ENCODE results near the gene CXCL16. TPM values are rescaled to one million over a fixed set of nuclear protein-coding genes. Genes with fewer than 3 reads are reported as not detected.

Gene CXCL16
- polyA plus RNA-seq, 2 of the 4 experiments (the other 2 are of a cell fraction) = 10.1 to 13.8 TPM

GRCh38 chr17:4759776-4760236 is 20.1 kb upstream of the CXCL16 start:
- no peak for FAIRE-seq
- H3K4me2 ChIP-seq = no peak overlapping the region
- WGBS (ENCODE audit: missing lambda C conversion rate) = 74% methylated on average over 10 of the region's 10 CpGs
- H3K4me1 ChIP-seq = no peaks in the 10 kb centered on the region
- CTCF ChIA-PET = no interaction called here
- H3K9me3 ChIP-seq = no peaks in the 10 kb centered on the region
- H3K27ac ChIP-seq = no peak overlapping the region
- POLR2A ChIA-PET = interaction anchor here (0.7 kb wide), 1 partner anchor 239 kb away, joined by 4 read pairs; no protein-coding TSS in a partner anchor
- no peak for TF ChIP-seq TFCP2L1 (CRISPR knock-in tag; IDR thresholded peaks at IDR 0.05)
- TF ChIP-seq POLR2AphosphoS2 (conservative IDR thresholded peaks at IDR 0.05; ENCODE audit: low read length) = no peak
- no peak for TF ChIP-seq NFE2L2 (conservative IDR thresholded peaks at IDR 0.05; ENCODE audit: low read length)
- no peak for TF ChIP-seq USF2 (IDR thresholded peaks at IDR 0.05)
- ATAC-seq = no peak
- no peak for DNase-seq (ENCODE audit: low read depth in 1 of 2, low spot score in 1 of 2)
- H3K4me3 ChIP-seq = no peak overlapping the region

GRCh38 chr17:4753392-4753791 is 13.7 kb upstream of the CXCL16 start:
- Histone ChIP-seq H3K27ac (no peak overlapping the region), H3K4me2 (no peak overlapping the region), H3K9me3 (no peaks in the 10 kb centered on the region), H3K4me3 (no peak overlapping the region), H3K4me1 (no peaks in the 10 kb centered on the region)
- DNase-seq (ENCODE audit: low read depth in 1 of 2, low spot score in 1 of 2) = no peak
- WGBS (ENCODE audit: missing lambda C conversion rate) = 57% methylated on average over 1 of the region's 1 CpG
- POLR2A ChIA-PET = interaction anchor here (0.6 kb wide), 1 partner anchor 50 kb away, joined by 3 read pairs; no protein-coding TSS in a partner anchor
- no peak for FAIRE-seq
- CTCF ChIA-PET = interaction anchor here (1.0 to 1.8 kb wide), 5 partner anchors 19 to 152 kb away, joined by 3 to 4 read pairs (median 4); partner anchors contain the start of gene GLTPD2
- ATAC-seq = no peak
- TF ChIP-seq NPAS2 (CRISPR knock-in tag; IDR thresholded peaks at IDR 0.05; ENCODE audit: borderline replicate concordance) (no peak), EHMT2 (IDR thresholded peaks at IDR 0.05; ENCODE audit: low read depth) (no peak), HMGXB4 (CRISPR knock-in tag; IDR thresholded peaks at IDR 0.05; ENCODE audit: borderline replicate concordance) (no peak), SMC3 (IDR thresholded peaks at IDR 0.05) (no peak), BCL3 (IDR thresholded peaks at IDR 0.05) (no peak), MAFK (IDR thresholded peaks at IDR 0.05; ENCODE audit: partially characterized antibody) (no peak), SREBF2 (IDR thresholded peaks at IDR 0.05) (no peak), ZSCAN20 (CRISPR knock-in tag; IDR thresholded peaks at IDR 0.05) (no peak), FOSL2 (IDR thresholded peaks at IDR 0.05) (no peak), FOSL2 (CRISPR knock-in tag; IDR thresholded peaks at IDR 0.05) (no peak), ESRRA (IDR thresholded peaks at IDR 0.05; ENCODE audit: borderline replicate concordance, low read length) (no peak)

- WGBS (ENCODE audit: missing lambda C conversion rate) = 37% methylated on average over 5 of the region's 5 CpGs
- DNase-seq (ENCODE audit: low read depth in 1 of 2, low spot score in 1 of 2) = peak in 1 of 2 experiments; percentile 52
- Histone ChIP-seq H3K4me1 (no peaks in the 10 kb centered on the region), H3K4me3 (no peak overlapping the region), H3K27ac (no peak overlapping the region), H3K4me2 (no peak overlapping the region), H3K9me3 (no peaks in the 10 kb centered on the region)
- CTCF ChIA-PET = no interaction called here
- TF ChIP-seq CEBPB (IDR thresholded peaks at IDR 0.05) (peak; percentile 14 to 50; a peak in 1 of 4 replicates), MYC (IDR thresholded peaks at IDR 0.05; ENCODE audit: borderline replicate concordance, low read length) (no peak)
- FAIRE-seq = no peak
- POLR2A ChIA-PET = no interaction called here
- no peak for ATAC-seq
Measured at GRCh38 chr17:4751932-4752331, 12.2 kb upstream of the CXCL16 start.

- Histone ChIP-seq H3K4me2 (no peak overlapping the region), H3K27ac (no peak overlapping the region), H3K4me3 (no peak overlapping the region), H3K9me3 (no peaks in the 10 kb centered on the region), H3K4me1 (no peaks in the 10 kb centered on the region)
- ChIA-PET CTCF (no interaction called here), POLR2A (no interaction called here)
- DNase-seq (ENCODE audit: low read depth in 1 of 2, low spot score in 1 of 2) = no peak
- WGBS (ENCODE audit: missing lambda C conversion rate) = 9% methylated on average over 3 of the region's 3 CpGs
- ATAC-seq = 0 out of 6 replicates have a peak, but pooled peaks of 1 of the 2 experiments have one; percentile 30
- no peak for FAIRE-seq
- no peak for TF ChIP-seq ZC3H11A (IDR thresholded peaks at IDR 0.05)
- no peak for TF ChIP-seq GATA3 (IDR thresholded peaks at IDR 0.05; ENCODE audit: borderline replicate concordance)
- TF ChIP-seq PBX3 (IDR thresholded peaks at IDR 0.05) = no peak
- TF ChIP-seq CBX8 (IDR thresholded peaks at IDR 0.05) = no peak
- no peak for TF ChIP-seq HOXB5 (CRISPR knock-in tag; IDR thresholded peaks at IDR 0.05)
- no peak for TF ChIP-seq SMC3 (IDR thresholded peaks at IDR 0.05)
- TF ChIP-seq RNF2 (IDR thresholded peaks at IDR 0.05; ENCODE audit: borderline replicate concordance, low read depth) = no peak
- TF ChIP-seq POLR2AphosphoS2 (conservative IDR thresholded peaks at IDR 0.05; ENCODE audit: low read length) = no peak
- no peak for TF ChIP-seq MAFK (IDR thresholded peaks at IDR 0.05; ENCODE audit: partially characterized antibody)
- no peak for TF ChIP-seq HEYL (CRISPR knock-in tag; IDR thresholded peaks at IDR 0.05)
- TF ChIP-seq HMGXB4 (CRISPR knock-in tag; IDR thresholded peaks at IDR 0.05; ENCODE audit: borderline replicate concordance) = no peak
Measured at GRCh38 chr17:4750606-4751005, 10.9 kb upstream of the CXCL16 start.
